Effector memory CD4-positive, alpha-beta T cell (primary cell): ENCODE measurements around the gene BABAM2.
"Not testable (repeated sequence)": the region's sequence is repeated elsewhere in the genome, so short reads cannot be mapped to it uniquely, and the experiment has no call there.

Experiments used
- DNase-seq, 3 donors: peaks; one replicate each; pipeline ENCODE4 v3.0.0-alpha.2; 2020
- H3K27ac ChIP-seq: 2 replicates; pipeline ENCODE4 v1.7.0; 2013; ENCODE audit warnings: mild to moderate bottlenecking, low read length, moderate library complexity; ENCODE audit not compliant: insufficient read depth, poor library complexity, severe bottlenecking
- H3K27me3 ChIP-seq: replicated peaks from 2 replicates; pipeline ENCODE4 v1.7.0; 2013; ENCODE audit warnings: mild to moderate bottlenecking, low read length; ENCODE audit not compliant: insufficient read depth, control insufficient read depth, poor library complexity, severe bottlenecking
- H3K36me3 ChIP-seq: 2 replicates; pipeline ENCODE4 v1.7.0; 2013; ENCODE audit warnings: mild to moderate bottlenecking, low read length, moderate library complexity; ENCODE audit not compliant: control insufficient read depth, insufficient read depth
- H3K4me1 ChIP-seq: 2 replicates; pipeline ENCODE4 v1.7.0; 2013; ENCODE audit warnings: low read length, mild to moderate bottlenecking; ENCODE audit not compliant: control insufficient read depth, insufficient read depth, poor library complexity, severe bottlenecking
- H3K4me3 ChIP-seq: 2 replicates; pipeline ENCODE4 v1.7.0; 2013; ENCODE audit warnings: low read length, low read depth, mild to moderate bottlenecking; ENCODE audit not compliant: insufficient read depth, poor library complexity, severe bottlenecking
- H3K9me3 ChIP-seq: 2 replicates; pipeline ENCODE4 v1.7.0; 2013; ENCODE audit warnings: mild to moderate bottlenecking, low read length, moderate library complexity; ENCODE audit not compliant: control insufficient read depth

The BABAM2 gene

GRCh38 chr2:27856386-27856785 is 34.1 kb upstream of the BABAM2 start:
- no peaks in the 10 kb centered on the region for H3K4me1 ChIP-seq
- H3K27ac ChIP-seq, result no peak overlapping the region
- DNase-seq, result no peak
- no peak overlapping the region for H3K4me3 ChIP-seq
- no peaks in the 10 kb centered on the region for H3K27me3 ChIP-seq
- H3K9me3 ChIP-seq, result no peaks in the 10 kb centered on the region
- no peaks in the 10 kb centered on the region for H3K36me3 ChIP-seq

DNA sequence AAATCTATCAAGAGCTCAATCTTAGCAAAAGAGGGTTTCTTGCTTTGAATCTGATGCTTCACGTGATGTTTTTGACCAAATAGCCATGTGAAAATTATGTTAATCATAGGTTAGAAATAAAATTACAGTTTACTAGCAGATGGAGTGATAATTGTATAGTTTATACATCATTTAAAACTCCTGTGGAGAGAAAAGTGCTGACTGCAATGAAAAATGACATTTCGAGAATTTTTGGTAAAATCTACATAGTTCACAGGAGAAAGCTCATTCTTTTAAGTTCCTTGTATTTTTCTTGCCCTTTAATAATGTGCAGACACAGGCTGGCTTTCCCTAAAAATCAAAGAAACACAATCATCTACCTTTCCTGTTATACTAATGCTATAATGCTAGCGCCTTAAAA is 33.6 kb upstream of the BABAM2 start:
- Histone ChIP-seq H3K27ac (no peak overlapping the region), H3K27me3 (no peaks in the 10 kb centered on the region), H3K4me3 (no peak overlapping the region), H3K36me3 (no peaks in the 10 kb centered on the region), H3K9me3 (no peaks in the 10 kb centered on the region), H3K4me1 (no peaks in the 10 kb centered on the region)
- DNase-seq, result no peak

- no peak overlapping the region for H3K4me3 ChIP-seq
- no peaks in the 10 kb centered on the region for H3K36me3 ChIP-seq
- DNase-seq, result no peak
- no peaks in the 10 kb centered on the region for H3K9me3 ChIP-seq
- no peak overlapping the region for H3K27ac ChIP-seq
- no peaks in the 10 kb centered on the region for H3K27me3 ChIP-seq
- H3K4me1 ChIP-seq, result no peaks in the 10 kb centered on the region
Observed at GRCh38 chr2:27857417-27858172, 32.9 kb upstream of the BABAM2 start.

DNA sequence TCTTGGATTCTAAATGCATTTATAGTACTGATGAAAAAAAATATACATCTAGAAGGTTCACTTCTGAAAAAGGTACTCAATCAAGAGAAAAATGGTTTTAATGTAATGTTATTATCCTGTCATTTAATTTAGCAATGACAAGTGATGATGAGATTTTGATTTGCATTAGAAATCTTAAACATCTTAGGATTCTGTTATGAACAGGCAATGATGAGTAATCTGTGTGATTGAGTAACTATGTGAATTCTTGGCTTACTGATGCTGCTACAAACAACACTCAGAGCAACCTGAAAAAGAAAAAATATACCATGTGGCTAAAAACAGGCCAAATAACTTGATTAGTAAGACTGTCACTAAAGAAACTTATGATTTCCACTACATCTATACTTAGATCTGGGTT is 30.4 kb upstream of the BABAM2 start:
- Histone ChIP-seq H3K4me3 (no peak overlapping the region), H3K27me3 (no peaks in the 10 kb centered on the region), H3K4me1 (no peaks in the 10 kb centered on the region), H3K27ac (no peak overlapping the region), H3K36me3 (no peaks in the 10 kb centered on the region), H3K9me3 (no peaks in the 10 kb centered on the region)
- no peak for DNase-seq

DNA sequence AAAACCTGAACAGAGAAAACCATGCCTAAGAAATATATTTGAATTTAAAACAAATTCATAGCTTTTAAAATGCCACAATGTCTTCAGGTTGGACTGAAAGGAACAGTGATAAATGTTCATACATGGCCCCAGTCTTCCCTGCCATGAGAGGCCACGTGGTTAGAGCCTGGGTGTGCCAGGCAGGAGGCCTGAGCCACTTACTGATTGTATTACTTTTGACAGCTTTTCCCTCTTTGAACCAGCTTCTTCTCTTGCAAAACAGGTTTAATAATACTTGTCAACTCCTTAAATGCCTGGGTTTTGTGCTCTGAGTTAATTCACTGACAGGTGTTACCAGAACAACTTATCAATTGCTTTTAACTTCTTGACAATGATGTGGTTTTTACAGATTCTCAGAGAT is 27.4 kb upstream of the BABAM2 start:
- Histone ChIP-seq H3K9me3 (no peaks in the 10 kb centered on the region), H3K4me1 (no peaks in the 10 kb centered on the region), H3K27ac (no peak overlapping the region), H3K36me3 (no peaks in the 10 kb centered on the region), H3K27me3 (no peaks in the 10 kb centered on the region), H3K4me3 (no peak overlapping the region)
- DNase-seq, result no peak

DNA sequence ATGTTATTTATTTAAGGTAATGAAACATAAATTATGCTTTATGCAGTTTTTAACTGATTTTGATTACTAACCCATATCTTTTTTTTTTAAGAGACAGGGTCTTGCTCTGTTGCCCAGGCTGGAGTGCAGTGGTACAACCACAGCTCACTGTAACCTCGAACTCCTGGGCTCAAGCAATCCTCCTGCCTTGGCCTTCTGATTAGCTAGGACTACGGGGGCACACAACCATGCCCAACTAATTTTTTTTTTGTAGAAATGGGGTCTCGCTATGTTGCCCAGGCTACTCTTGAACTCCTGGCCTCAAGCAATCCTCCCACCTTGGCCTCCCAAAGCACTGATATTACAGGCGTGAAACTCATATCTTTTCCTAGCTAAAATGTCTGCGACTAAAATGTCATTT is 26.6 kb upstream of the BABAM2 start:
- not testable (repeated sequence) for DNase-seq, H3K36me3 ChIP-seq, H3K4me3 ChIP-seq, H3K4me1 ChIP-seq, H3K27ac ChIP-seq, H3K27me3 ChIP-seq, H3K9me3 ChIP-seq

- Histone ChIP-seq H3K27ac (no peak overlapping the region), H3K4me3 (no peak overlapping the region)
Observed at GRCh38 chr2:27866237-27866636, 24.3 kb upstream of the BABAM2 start.

GRCh38 chr2:27869763-27870162 is 20.8 kb upstream of the BABAM2 start:
- no peaks in the 10 kb centered on the region for H3K27me3 ChIP-seq
- no peak overlapping the region for H3K4me3 ChIP-seq
- DNase-seq, result no peak
- H3K9me3 ChIP-seq, result no peaks in the 10 kb centered on the region
- H3K36me3 ChIP-seq, result no peaks in the 10 kb centered on the region
- no peaks in the 10 kb centered on the region for H3K4me1 ChIP-seq
- H3K27ac ChIP-seq, result no peak overlapping the region

More at GRCh38 chr2:27866237-27866636, 24.3 kb upstream of the BABAM2 start:
- no peak for DNase-seq
- no peaks in the 10 kb centered on the region for H3K9me3 ChIP-seq
- H3K4me1 ChIP-seq, result no peaks in the 10 kb centered on the region
- H3K27me3 ChIP-seq, result no peaks in the 10 kb centered on the region
- H3K36me3 ChIP-seq, result no peaks in the 10 kb centered on the region

- Histone ChIP-seq H3K27ac (no peak overlapping the region), H3K27me3 (no peaks in the 10 kb centered on the region), H3K4me1 (no peaks in the 10 kb centered on the region), H3K36me3 (no peaks in the 10 kb centered on the region), H3K4me3 (no peak overlapping the region), H3K9me3 (no peaks in the 10 kb centered on the region)
- no peak for DNase-seq
Observed at GRCh38 chr2:27870724-27871123, 19.8 kb upstream of the BABAM2 start.

- no peaks in the 10 kb centered on the region for H3K4me1 ChIP-seq
Observed at GRCh38 chr2:27871802-27872201, 18.7 kb upstream of the BABAM2 start.

More at GRCh38 chr2:27871802-27872201, 18.7 kb upstream of the BABAM2 start:
- H3K27ac ChIP-seq, result no peak overlapping the region
- no peaks in the 10 kb centered on the region for H3K9me3 ChIP-seq
- no peak for DNase-seq
- H3K27me3 ChIP-seq, result no peaks in the 10 kb centered on the region
- H3K36me3 ChIP-seq, result no peaks in the 10 kb centered on the region
- H3K4me3 ChIP-seq, result no peak overlapping the region
